GM23338 (cell line): Measurements from ENCODE around the gene DNAJB8.

Source experiments
- CREB1 ChIP-seq: fragments of 250-450 bp; sonication (Bioruptor Pico); IDR thresholded peaks from 2 replicates; pipeline ENCODE4 v1.5.0; 2020; ENCODE audit warnings: low read depth, mild to moderate bottlenecking, moderate library complexity
- CTCF ChIP-seq, 2 experiments: fragments of 200-600 bp in 1 of 2; sonication (generic) in 1 of 2; conservative IDR thresholded peaks; 2 replicates each; pipeline versions ENCODE4 v1.5.1 to v1.6.1; 2016 to 2017; ENCODE audit warnings: antibody characterized with exemption in 2 of 2, low read depth in 2 of 2, mild to moderate bottlenecking in 2 of 2, moderate library complexity in 1 of 2
- EZH2 ChIP-seq: fragments of 200-600 bp; sonication (generic); IDR thresholded peaks from one replicate; pipeline ENCODE4 v1.8.0; 2017; ENCODE audit warnings: antibody characterized with exemption, mild to moderate bottlenecking, low read depth; ENCODE audit not compliant: unreplicated experiment
- EZH2phosphoT487 ChIP-seq: fragments of 200-600 bp; sonication (generic); IDR thresholded peaks from one replicate; pipeline ENCODE4 v1.8.1; 2018; ENCODE audit warnings: antibody characterized with exemption; ENCODE audit not compliant: unreplicated experiment
- JUNB ChIP-seq: IDR thresholded peaks from one replicate; pipeline ENCODE4 v1.6.1; 2016; ENCODE audit warnings: antibody characterized with exemption; ENCODE audit not compliant: unreplicated experiment
- NANOG ChIP-seq: IDR thresholded peaks from 2 replicates; pipeline ENCODE4 v1.6.1; 2016; ENCODE audit warnings: antibody characterized with exemption, borderline replicate concordance
- POLR2AphosphoS5 ChIP-seq: IDR thresholded peaks from 2 replicates; pipeline ENCODE4 v1.6.1; 2016; ENCODE audit warnings: antibody characterized with exemption, low read depth
- REST ChIP-seq: IDR thresholded peaks from one replicate; pipeline ENCODE4 v1.6.1; 2018; ENCODE audit warnings: antibody characterized with exemption; ENCODE audit not compliant: unreplicated experiment
- STAT1 ChIP-seq: IDR thresholded peaks from one replicate; pipeline ENCODE4 v1.6.1; 2016; ENCODE audit warnings: antibody characterized with exemption; ENCODE audit not compliant: unreplicated experiment
- ZNF331 ChIP-seq: fragments of 250-450 bp; sonication (Bioruptor Pico); IDR thresholded peaks from 2 replicates; pipeline ENCODE4 v1.5.0; 2020; ENCODE audit warnings: low read depth, mild to moderate bottlenecking, moderate library complexity
- TF ChIP-seq, protein P1 (sequence below): IDR thresholded peaks from 2 replicates; pipeline ENCODE4 v1.6.1; 2016; ENCODE audit warnings: antibody characterized with exemption

- TF ChIP-seq ZNF331 (CRISPR knock-in tag) = no peak
- TF ChIP-seq CTCF (conservative IDR thresholded peaks at IDR 0.05; ENCODE audit: low read depth in 2 of 2) = no peak
- TF ChIP-seq EZH2 = no peak
- no peak for TF ChIP-seq CREB1 (CRISPR knock-in tag)
- TF ChIP-seq POLR2AphosphoS5 = no peak
- TF ChIP-seq, protein P1, sequence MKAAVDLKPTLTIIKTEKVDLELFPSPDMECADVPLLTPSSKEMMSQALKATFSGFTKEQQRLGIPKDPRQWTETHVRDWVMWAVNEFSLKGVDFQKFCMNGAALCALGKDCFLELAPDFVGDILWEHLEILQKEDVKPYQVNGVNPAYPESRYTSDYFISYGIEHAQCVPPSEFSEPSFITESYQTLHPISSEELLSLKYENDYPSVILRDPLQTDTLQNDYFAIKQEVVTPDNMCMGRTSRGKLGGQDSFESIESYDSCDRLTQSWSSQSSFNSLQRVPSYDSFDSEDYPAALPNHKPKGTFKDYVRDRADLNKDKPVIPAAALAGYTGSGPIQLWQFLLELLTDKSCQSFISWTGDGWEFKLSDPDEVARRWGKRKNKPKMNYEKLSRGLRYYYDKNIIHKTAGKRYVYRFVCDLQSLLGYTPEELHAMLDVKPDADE = no peak
- TF ChIP-seq EZH2phosphoT487 = no peak
- no peak for TF ChIP-seq STAT1
- TF ChIP-seq REST = no peak
- TF ChIP-seq NANOG = no peak
- TF ChIP-seq JUNB = no peak
Observed at GRCh38 chr3:128505771-128506170, 39.1 kb upstream of the DNAJB8 start.
